ENCODE data around the gene DLK1. TPM values are rescaled to one million over a fixed set of nuclear protein-coding genes. Genes with fewer than 3 reads are reported as not detected.

The DLK1 gene
- polyA plus RNA-seq, 1 of the 3 experiments (the other 2 are of a cell fraction): 1.7 TPM

DNA sequence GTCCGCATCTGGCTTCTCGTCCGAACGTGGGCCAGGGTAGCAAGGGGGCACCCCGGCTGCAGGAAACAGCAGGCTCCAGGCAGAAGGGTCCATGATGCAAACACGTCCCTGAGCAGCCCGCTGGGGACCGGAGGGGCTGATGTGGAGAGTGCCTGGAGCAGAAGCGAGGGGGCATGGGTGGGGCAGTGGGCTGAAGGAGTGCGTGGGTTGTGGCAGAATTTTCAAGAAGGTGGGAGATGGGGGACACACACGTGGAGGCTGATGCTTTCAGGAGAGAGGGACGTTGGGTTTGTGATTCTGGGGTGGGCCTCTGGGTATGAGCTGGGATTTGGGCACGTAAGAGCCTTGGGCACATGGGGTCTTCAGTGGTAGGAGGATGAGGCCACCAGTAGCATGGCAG, 45.6 kb upstream of the DLK1 start:
- peaks cover 4% of the 10 kb centered on the region for H3F3A ChIP-seq (replicated peaks; ENCODE audit: insufficient read depth)
- peaks cover 0 to 78% of the 10 kb centered on the region in 2 experiments; a peak in 2 of 4 replicates for H3K4me1 ChIP-seq (ENCODE audit: control insufficient read depth in 1 of 2, insufficient read depth in 2 of 2, low read depth in 1 of 2, low read length in 1 of 2)
- ChIA-PET POLR2A (interaction anchor here (0.7 to 1.6 kb wide), 2 partner anchors 48 to 306 kb away, joined by 3 to 4 read pairs; a partner anchor contains a TSS), CTCF (interaction anchor here (0.6 to 2.5 kb wide), 3 partner anchors 24 to 264 kb away, joined by 3 to 7 read pairs (median 3); no protein-coding TSS in a partner anchor)
- no peak overlapping the region for H3K4me2 ChIP-seq
- DNase-seq: no peak
- H4K20me1 ChIP-seq (ENCODE audit: insufficient read depth): no peaks in the 10 kb centered on the region
- no peak overlapping the region for H3K9ac ChIP-seq
- no peak overlapping the region for H3K4me3 ChIP-seq (ENCODE audit: low read depth in 2 of 2, low read length in 1 of 2)
- H3K27me3 ChIP-seq (ENCODE audit: insufficient read depth): no peaks in the 10 kb centered on the region
- no peaks in the 10 kb centered on the region for H3K9me2 ChIP-seq
- 91% methylated on average over 13 of the region's 13 CpGs for WGBS (ENCODE audit: low lambda C conversion rate)
- TF ChIP-seq, protein P1, sequence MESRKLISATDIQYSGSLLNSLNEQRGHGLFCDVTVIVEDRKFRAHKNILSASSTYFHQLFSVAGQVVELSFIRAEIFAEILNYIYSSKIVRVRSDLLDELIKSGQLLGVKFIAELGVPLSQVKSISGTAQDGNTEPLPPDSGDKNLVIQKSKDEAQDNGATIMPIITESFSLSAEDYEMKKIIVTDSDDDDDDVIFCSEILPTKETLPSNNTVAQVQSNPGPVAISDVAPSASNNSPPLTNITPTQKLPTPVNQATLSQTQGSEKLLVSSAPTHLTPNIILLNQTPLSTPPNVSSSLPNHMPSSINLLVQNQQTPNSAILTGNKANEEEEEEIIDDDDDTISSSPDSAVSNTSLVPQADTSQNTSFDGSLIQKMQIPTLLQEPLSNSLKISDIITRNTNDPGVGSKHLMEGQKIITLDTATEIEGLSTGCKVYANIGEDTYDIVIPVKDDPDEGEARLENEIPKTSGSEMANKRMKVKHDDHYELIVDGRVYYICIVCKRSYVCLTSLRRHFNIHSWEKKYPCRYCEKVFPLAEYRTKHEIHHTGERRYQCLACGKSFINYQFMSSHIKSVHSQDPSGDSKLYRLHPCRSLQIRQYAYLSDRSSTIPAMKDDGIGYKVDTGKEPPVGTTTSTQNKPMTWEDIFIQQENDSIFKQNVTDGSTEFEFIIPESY (IDR thresholded peaks at IDR 0.05; ENCODE audit: borderline replicate concordance, low read depth): no peak
- TF ChIP-seq FOXJ3 (CRISPR knock-in tag; IDR thresholded peaks at IDR 0.05): peak; percentile 50; the same call in 1 of the 2 replicates
- TF ChIP-seq, protein P2, sequence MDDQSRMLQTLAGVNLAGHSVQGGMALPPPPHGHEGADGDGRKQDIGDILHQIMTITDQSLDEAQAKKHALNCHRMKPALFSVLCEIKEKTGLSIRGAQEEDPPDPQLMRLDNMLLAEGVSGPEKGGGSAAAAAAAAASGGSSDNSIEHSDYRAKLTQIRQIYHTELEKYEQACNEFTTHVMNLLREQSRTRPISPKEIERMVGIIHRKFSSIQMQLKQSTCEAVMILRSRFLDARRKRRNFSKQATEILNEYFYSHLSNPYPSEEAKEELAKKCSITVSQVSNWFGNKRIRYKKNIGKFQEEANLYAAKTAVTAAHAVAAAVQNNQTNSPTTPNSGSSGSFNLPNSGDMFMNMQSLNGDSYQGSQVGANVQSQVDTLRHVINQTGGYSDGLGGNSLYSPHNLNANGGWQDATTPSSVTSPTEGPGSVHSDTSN (IDR thresholded peaks at IDR 0.05): no peak
- TF ChIP-seq RAD21 (IDR thresholded peaks at IDR 0.05; ENCODE audit: low read length): no peak
- no peak for TF ChIP-seq GATA2 (CRISPR knock-in tag; IDR thresholded peaks at IDR 0.05)
- no peak for TF ChIP-seq TAF1 (IDR thresholded peaks at IDR 0.05; ENCODE audit: borderline replicate concordance, low read depth, low read length)
- TF ChIP-seq, protein P3, sequence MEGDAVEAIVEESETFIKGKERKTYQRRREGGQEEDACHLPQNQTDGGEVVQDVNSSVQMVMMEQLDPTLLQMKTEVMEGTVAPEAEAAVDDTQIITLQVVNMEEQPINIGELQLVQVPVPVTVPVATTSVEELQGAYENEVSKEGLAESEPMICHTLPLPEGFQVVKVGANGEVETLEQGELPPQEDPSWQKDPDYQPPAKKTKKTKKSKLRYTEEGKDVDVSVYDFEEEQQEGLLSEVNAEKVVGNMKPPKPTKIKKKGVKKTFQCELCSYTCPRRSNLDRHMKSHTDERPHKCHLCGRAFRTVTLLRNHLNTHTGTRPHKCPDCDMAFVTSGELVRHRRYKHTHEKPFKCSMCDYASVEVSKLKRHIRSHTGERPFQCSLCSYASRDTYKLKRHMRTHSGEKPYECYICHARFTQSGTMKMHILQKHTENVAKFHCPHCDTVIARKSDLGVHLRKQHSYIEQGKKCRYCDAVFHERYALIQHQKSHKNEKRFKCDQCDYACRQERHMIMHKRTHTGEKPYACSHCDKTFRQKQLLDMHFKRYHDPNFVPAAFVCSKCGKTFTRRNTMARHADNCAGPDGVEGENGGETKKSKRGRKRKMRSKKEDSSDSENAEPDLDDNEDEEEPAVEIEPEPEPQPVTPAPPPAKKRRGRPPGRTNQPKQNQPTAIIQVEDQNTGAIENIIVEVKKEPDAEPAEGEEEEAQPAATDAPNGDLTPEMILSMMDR (IDR thresholded peaks at IDR 0.05): no peak
- TF ChIP-seq GABPA (IDR thresholded peaks at IDR 0.05; ENCODE audit: low read depth): no peak
- no peaks in the 10 kb centered on the region for H3K79me2 ChIP-seq (ENCODE audit: insufficient read depth)
- no peak overlapping the region for H2AFZ ChIP-seq (ENCODE audit: low read depth)
- H3K27ac ChIP-seq (ENCODE audit: low read depth in 2 of 2, low read length in 1 of 2): peak overlapping the region in 1 of 2 experiments; percentile 99; a peak in 1 of 4 replicates
- H3K36me3 ChIP-seq (replicated peaks in 1 of 2; ENCODE audit: control insufficient read depth in 1 of 2, insufficient read depth in 2 of 2, low read length in 1 of 2): no peaks in the 10 kb centered on the region
- no peaks in the 10 kb centered on the region for H3K9me3 ChIP-seq

DNA sequence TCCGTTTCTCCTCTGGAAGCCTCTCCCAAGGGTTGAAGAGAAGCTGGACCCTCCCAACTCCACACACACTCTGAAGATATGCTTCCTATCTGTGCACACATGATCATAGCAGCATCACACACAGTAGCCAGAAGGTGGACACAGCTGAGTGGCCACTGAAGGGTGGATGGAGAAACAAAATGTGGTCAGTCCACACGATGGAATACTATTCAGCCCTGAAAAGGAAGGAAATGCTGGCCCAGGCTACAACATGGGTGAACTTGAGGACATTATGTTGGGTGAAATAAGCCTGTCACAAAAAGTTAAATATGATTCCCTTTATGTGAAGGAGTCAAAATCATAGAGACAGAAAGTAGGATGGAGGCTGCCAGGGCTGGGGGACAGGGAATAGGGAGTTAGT, 43.9 kb upstream of the DLK1 start:
- Histone ChIP-seq H3K9me2 (no peaks in the 10 kb centered on the region), H3K9ac (no peak overlapping the region), H4K20me1 (ENCODE audit: insufficient read depth) (no peaks in the 10 kb centered on the region), H2AFZ (ENCODE audit: low read depth) (no peak overlapping the region), H3K9me3 (no peaks in the 10 kb centered on the region), H3K36me3 (replicated peaks in 1 of 2; ENCODE audit: control insufficient read depth in 1 of 2, insufficient read depth in 2 of 2, low read length in 1 of 2) (no peaks in the 10 kb centered on the region), H3K4me2 (no peak overlapping the region), H3K4me1 (ENCODE audit: control insufficient read depth in 1 of 2, insufficient read depth in 2 of 2, low read depth in 1 of 2, low read length in 1 of 2) (peaks cover 0 to 72% of the 10 kb centered on the region in 2 experiments; a peak in 2 of 4 replicates), H3K79me2 (ENCODE audit: insufficient read depth) (no peaks in the 10 kb centered on the region), H3K4me3 (ENCODE audit: low read depth in 2 of 2, low read length in 1 of 2) (no peak overlapping the region), H3K27me3 (ENCODE audit: insufficient read depth) (no peaks in the 10 kb centered on the region), H3F3A (replicated peaks; ENCODE audit: insufficient read depth) (peaks cover 4% of the 10 kb centered on the region), H3K27ac (ENCODE audit: low read depth in 2 of 2, low read length in 1 of 2) (peak overlapping the region in 1 of 2 experiments; percentile 96; a peak in 1 of 4 replicates)
- WGBS (ENCODE audit: low lambda C conversion rate): 74% methylated on average over 2 of the region's 2 CpGs
- ChIA-PET POLR2A (interaction anchor here (1.5 to 2.1 kb wide), 4 partner anchors 14 to 241 kb away, joined by 4 to 6 read pairs (median 4); no protein-coding TSS in a partner anchor), CTCF (interaction anchor here (1.2 to 2.5 kb wide), 2 partner anchors 17 to 266 kb away, joined by 3 to 7 read pairs; no protein-coding TSS in a partner anchor)
- TF ChIP-seq NRF1 (IDR thresholded peaks at IDR 0.05; ENCODE audit: low read depth, low read length): no peak
- no peak for TF ChIP-seq POLR2AphosphoS5 (IDR thresholded peaks at IDR 0.05; ENCODE audit: low read depth, low read length)
- TF ChIP-seq, protein P4, sequence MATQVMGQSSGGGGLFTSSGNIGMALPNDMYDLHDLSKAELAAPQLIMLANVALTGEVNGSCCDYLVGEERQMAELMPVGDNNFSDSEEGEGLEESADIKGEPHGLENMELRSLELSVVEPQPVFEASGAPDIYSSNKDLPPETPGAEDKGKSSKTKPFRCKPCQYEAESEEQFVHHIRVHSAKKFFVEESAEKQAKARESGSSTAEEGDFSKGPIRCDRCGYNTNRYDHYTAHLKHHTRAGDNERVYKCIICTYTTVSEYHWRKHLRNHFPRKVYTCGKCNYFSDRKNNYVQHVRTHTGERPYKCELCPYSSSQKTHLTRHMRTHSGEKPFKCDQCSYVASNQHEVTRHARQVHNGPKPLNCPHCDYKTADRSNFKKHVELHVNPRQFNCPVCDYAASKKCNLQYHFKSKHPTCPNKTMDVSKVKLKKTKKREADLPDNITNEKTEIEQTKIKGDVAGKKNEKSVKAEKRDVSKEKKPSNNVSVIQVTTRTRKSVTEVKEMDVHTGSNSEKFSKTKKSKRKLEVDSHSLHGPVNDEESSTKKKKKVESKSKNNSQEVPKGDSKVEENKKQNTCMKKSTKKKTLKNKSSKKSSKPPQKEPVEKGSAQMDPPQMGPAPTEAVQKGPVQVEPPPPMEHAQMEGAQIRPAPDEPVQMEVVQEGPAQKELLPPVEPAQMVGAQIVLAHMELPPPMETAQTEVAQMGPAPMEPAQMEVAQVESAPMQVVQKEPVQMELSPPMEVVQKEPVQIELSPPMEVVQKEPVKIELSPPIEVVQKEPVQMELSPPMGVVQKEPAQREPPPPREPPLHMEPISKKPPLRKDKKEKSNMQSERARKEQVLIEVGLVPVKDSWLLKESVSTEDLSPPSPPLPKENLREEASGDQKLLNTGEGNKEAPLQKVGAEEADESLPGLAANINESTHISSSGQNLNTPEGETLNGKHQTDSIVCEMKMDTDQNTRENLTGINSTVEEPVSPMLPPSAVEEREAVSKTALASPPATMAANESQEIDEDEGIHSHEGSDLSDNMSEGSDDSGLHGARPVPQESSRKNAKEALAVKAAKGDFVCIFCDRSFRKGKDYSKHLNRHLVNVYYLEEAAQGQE (IDR thresholded peaks at IDR 0.05; ENCODE audit: low read depth, low read length): no peak
- TF ChIP-seq, protein P5, sequence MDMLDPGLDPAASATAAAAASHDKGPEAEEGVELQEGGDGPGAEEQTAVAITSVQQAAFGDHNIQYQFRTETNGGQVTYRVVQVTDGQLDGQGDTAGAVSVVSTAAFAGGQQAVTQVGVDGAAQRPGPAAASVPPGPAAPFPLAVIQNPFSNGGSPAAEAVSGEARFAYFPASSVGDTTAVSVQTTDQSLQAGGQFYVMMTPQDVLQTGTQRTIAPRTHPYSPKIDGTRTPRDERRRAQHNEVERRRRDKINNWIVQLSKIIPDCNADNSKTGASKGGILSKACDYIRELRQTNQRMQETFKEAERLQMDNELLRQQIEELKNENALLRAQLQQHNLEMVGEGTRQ (IDR thresholded peaks at IDR 0.05; ENCODE audit: borderline replicate concordance, low read depth, low read length): no peak
- TF ChIP-seq MXI1 (IDR thresholded peaks at IDR 0.05; ENCODE audit: low read depth, low read length): no peak
- no peak for TF ChIP-seq EZH2phosphoT487 (IDR thresholded peaks at IDR 0.05; ENCODE audit: borderline replicate concordance, low read depth)
- no peak for DNase-seq

Data from SK-N-SH (cell line).